A673 (cell line): ENCODE results near the gene CTSZ. TPM values are rescaled to one million over a fixed set of nuclear protein-coding genes. Genes with fewer than 3 reads are reported as not detected.
"Not testable (repeated sequence)": the region's sequence is repeated elsewhere in the genome, so short reads cannot be mapped to it uniquely, and the experiment has no call there.

ENCODE experiments used
- BruUV-seq: library from RNA; stranded (reverse); fragments of 400-500 nt; replicated peaks from 2 replicates; lab custom pipeline; 2021; lab: Mats Ljungman, UMichigan
- CTCF ChIA-PET: fragments of 300-600 bp; sonication (Branson Sonifier 250); formaldehyde crosslinking; loops from one replicate; lab custom pipeline; 2022; ENCODE audit warnings: antibody characterized with exemption; lab: Charles Lee
- POLR2A ChIA-PET: fragments of 300-600 bp; sonication (Branson Sonifier 250); formaldehyde crosslinking; loops from one replicate; lab custom pipeline; 2022; ENCODE audit warnings: antibody characterized with exemption; ENCODE audit not compliant: low non-redundant PET; lab: Charles Lee
- DNase-seq: peaks from one replicate; pipeline ENCODE4 v3.0.0-alpha.2; 2015; ENCODE audit warnings: low spot score
- H3K27ac ChIP-seq: fragments of 200-600 bp; sonication (generic); 2 replicates; pipeline ENCODE4 v1.5.1; 2016; ENCODE audit warnings: mixed run types, low read depth, mild to moderate bottlenecking, mixed read lengths, antibody characterized with exemption, low read length; ENCODE audit not compliant: poor library complexity, severe bottlenecking
- H3K27me3 ChIP-seq: fragments of 200-600 bp; sonication (generic); replicated peaks from 2 replicates; pipeline ENCODE4 v1.6.1; 2017; ENCODE audit warnings: mixed run types, low read depth, mild to moderate bottlenecking, mixed read lengths, antibody characterized with exemption, low read length; ENCODE audit not compliant: insufficient read depth, poor library complexity
- H3K36me3 ChIP-seq: fragments of 200-600 bp; sonication (generic); 2 replicates; pipeline ENCODE4 v1.6.1; 2016; ENCODE audit warnings: mixed run types, mild to moderate bottlenecking, mixed read lengths, antibody characterized with exemption, low read length; ENCODE audit not compliant: insufficient read depth, poor library complexity, severe bottlenecking
- H3K4me1 ChIP-seq: fragments of 200-600 bp; sonication (generic); 2 replicates; pipeline ENCODE4 v1.6.1; 2017; ENCODE audit warnings: mixed run types, mild to moderate bottlenecking, mixed read lengths, antibody characterized with exemption, low read length; ENCODE audit not compliant: insufficient read depth, poor library complexity, severe bottlenecking
- H3K4me3 ChIP-seq: fragments of 200-600 bp; sonication (generic); 2 replicates; pipeline ENCODE4 v1.5.1; 2016; ENCODE audit warnings: low read depth, mixed run types, mild to moderate bottlenecking, mixed read lengths, low read length; ENCODE audit not compliant: poor library complexity, severe bottlenecking
- H3K9me3 ChIP-seq: fragments of 200-600 bp; sonication (generic); 2 replicates; pipeline ENCODE4 v1.6.1; 2016; ENCODE audit warnings: mixed run types, low read depth, mild to moderate bottlenecking, mixed read lengths, antibody characterized with exemption, low read length; ENCODE audit not compliant: poor library complexity, severe bottlenecking
- CTCF ChIP-seq: fragments of 300-800, 200-600 bp; sonication (generic); conservative IDR thresholded peaks from 2 replicates; pipeline ENCODE4 v1.5.1; 2017; ENCODE audit warnings: low read depth, mild to moderate bottlenecking, antibody characterized with exemption, low read length, moderate library complexity, mixed read lengths
- EZH2 ChIP-seq: fragments of 200-600 bp; sonication (generic); IDR thresholded peaks from 2 replicates; pipeline ENCODE4 v1.6.1; 2017; ENCODE audit warnings: borderline replicate concordance, low read depth, mild to moderate bottlenecking, mixed read lengths, antibody characterized with exemption, low read length; ENCODE audit not compliant: poor library complexity, severe bottlenecking
- intact Hi-C: fragments of 100-400 bp; cut with micrococcal nuclease; formaldehyde crosslinking; loops from one replicate; pipeline ENCODE4 v1.10.0; 2022; ENCODE audit not compliant: unreplicated experiment
- total RNA-seq: library from RNA; stranded (reverse); gene quantifications from 2 replicates; pipeline ENCODE4 v1.2.3, GENCODE V29; 2021

Gene CTSZ
- total RNA-seq, 1 experiment from 2014 or later, result 1.2 TPM

DNA sequence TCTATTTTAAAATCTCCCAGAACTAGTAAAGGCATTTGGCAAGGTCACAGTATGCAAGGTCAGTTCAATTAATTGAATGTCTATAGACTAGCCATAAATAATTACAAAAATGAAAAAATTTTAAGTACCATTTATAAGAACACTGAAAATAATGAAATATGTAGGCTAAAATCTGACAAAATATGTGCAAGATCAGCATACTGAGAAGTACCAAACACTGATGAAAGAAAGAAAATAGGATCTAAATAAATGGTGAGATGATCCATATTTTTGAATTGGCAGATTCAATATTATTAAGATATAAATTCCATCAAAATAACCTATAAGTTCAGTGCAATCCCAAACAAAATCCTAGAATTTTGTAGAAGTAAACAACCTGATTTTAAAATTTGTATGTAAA is 54.0 kb downstream of the CTSZ start:
- DNase-seq, result no peak
- CTCF ChIA-PET, result no interaction called here

GRCh38 chr20:58950603-58951002 is 56.5 kb downstream of the CTSZ start:
- DNase-seq, result no peak
- peaks cover 2% of the 10 kb centered on the region for H3K27me3 ChIP-seq
- CTCF ChIA-PET, result no interaction called here
- TF ChIP-seq EZH2, result no peak
- H3K9me3 ChIP-seq, result no peaks in the 10 kb centered on the region
- POLR2A ChIA-PET, result no interaction called here
- no peak overlapping the region for H3K4me3 ChIP-seq
- H3K27ac ChIP-seq, result no peak overlapping the region
- no peaks in the 10 kb centered on the region for H3K36me3 ChIP-seq
- intact Hi-C loops, result no loop called here
- no peaks in the 10 kb centered on the region for H3K4me1 ChIP-seq
- BruUV-seq, result no TSS peak

More for the DNA sequence above, 54.0 kb downstream of the CTSZ start:
- BruUV-seq, result no TSS peak
- H3K4me3 ChIP-seq, result no peak overlapping the region
- H3K27ac ChIP-seq, result no peak overlapping the region
- POLR2A ChIA-PET, result no interaction called here
- no peak for TF ChIP-seq EZH2
- no peak for TF ChIP-seq CTCF
- intact Hi-C loops, result no loop called here
- H3K4me1 ChIP-seq, result no peaks in the 10 kb centered on the region
- no peaks in the 10 kb centered on the region for H3K36me3 ChIP-seq
- H3K9me3 ChIP-seq, result no peaks in the 10 kb centered on the region
- H3K27me3 ChIP-seq, result no peaks in the 10 kb centered on the region

DNA sequence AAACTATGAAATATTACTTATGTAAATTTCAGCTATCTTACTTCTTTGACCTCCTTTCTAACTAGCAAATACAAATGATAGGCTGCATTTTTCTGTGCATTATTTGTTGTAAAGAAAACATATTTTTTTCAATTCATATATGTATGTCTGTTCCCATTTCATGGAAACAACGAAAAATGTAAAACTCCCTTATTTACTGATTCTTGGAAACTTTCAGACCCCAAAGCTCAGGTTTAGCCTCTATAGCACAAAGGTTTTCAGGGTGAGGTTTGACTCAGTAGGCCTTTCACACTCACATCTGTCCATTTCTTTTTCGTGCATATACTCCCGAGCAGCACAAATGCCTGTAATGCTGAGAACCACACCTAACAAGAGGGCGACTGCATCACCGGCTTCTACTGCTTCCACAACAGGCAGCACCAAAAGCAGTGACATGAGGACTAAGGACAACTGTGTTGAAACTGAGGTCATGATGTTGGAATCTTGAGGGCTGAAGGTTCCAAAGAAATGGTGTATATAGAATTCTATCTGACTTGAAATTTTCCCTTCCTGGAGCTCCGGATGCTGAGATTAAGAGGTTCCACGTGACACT is 59.2 kb downstream of the CTSZ start:
- H3K36me3 ChIP-seq, BruUV-seq, H3K4me1 ChIP-seq, DNase-seq, POLR2A ChIA-PET, H3K27me3 ChIP-seq, intact Hi-C loops, H3K27ac ChIP-seq, H3K4me3 ChIP-seq, CTCF ChIA-PET, H3K9me3 ChIP-seq: not testable (repeated sequence)

DNA sequence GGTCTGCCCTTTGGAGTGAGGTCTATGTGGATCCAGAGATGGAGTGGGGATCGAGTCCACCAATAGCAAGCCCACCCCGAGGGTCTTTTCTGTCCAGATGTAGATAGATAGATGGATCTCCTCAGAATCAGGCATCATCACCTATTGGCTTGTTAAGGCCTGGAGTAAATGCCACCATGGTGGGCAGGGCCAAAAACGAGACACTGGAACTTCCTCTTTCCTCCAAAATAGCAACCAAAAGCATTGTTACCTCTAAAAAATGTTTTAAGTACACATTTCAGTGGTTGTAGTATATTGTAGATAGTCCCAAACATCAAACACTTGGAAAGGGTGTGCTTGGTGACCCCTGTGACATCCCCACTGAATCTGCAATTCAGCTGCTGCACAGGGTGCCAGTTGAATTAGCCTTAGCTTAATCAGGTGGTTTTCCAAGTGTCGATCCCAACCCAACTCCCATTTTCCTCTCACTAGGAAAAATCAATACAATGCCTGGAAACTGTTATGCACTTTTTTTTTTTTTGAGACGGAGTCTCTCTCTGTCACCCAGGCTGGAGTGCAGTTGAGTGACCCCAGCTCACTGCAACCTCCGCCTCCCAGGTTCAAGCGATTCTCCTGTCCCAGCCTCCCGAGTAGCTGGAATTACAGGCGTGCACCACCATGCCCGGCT is 61.0 kb downstream of the CTSZ start:
- no peak for TF ChIP-seq CTCF
- no peak for TF ChIP-seq EZH2
- ChIA-PET CTCF (no interaction called here), POLR2A (no interaction called here)
- Histone ChIP-seq H3K9me3 (no peaks in the 10 kb centered on the region), H3K27me3 (peaks cover 17% of the 10 kb centered on the region), H3K4me3 (no peak overlapping the region), H3K4me1 (no peaks in the 10 kb centered on the region), H3K36me3 (no peaks in the 10 kb centered on the region), H3K27ac (no peak overlapping the region)
- intact Hi-C loops, result no loop called here
- DNase-seq, result no peak
- BruUV-seq, result no TSS peak

Other genes with a start within 250 kb of the CTSZ start
- gene GNAS-AS1, start 156.4 kb downstream of the CTSZ start, total RNA-seq, result 6.7 and 7.1 TPM in 2 replicates
- gene GNAS, start 154.5 kb downstream of the CTSZ start, total RNA-seq, result 1,108 and 1,144 TPM in 2 replicates
- gene NELFCD, start 26.0 kb downstream of the CTSZ start, total RNA-seq, result 164 and 174 TPM in 2 replicates
- gene TUBB1, start 12.2 kb upstream of the CTSZ start, total RNA-seq, result not detected in 2 replicates
- 73.7 and 76.8 TPM in 2 replicates for gene ATP5F1E, start 25.1 kb upstream of the CTSZ start, total RNA-seq
- gene PRELID3B, start 35.5 kb upstream of the CTSZ start, total RNA-seq, result 81.9 and 83.4 TPM in 2 replicates
- gene ZNF831, start 156.6 kb upstream of the CTSZ start, total RNA-seq, result not detected in 2 replicates